Astrocyte (in vitro differentiated cells and primary cell): Measurements from ENCODE around the gene GGT5. TPM values are rescaled to one million over a fixed set of nuclear protein-coding genes. Genes with fewer than 3 reads are reported as not detected.
A peak's percentile ranks its signal among the peaks of the same experiment; 100 is the strongest.

ENCODE experiments used
- DNase-seq: peaks from one replicate; pipeline ENCODE4 v3.0.0-alpha.2; 2010; ENCODE audit warnings: low read depth
- FAIRE-seq: peaks from 2 replicates; lab custom pipeline; 2011; peaks lifted over from hg19 to GRCh38; lab: Jason Lieb, UNC
- H2AFZ ChIP-seq: 2 replicates; pipeline ENCODE4 v1.6.0; 2012; ENCODE audit warnings: low read depth, low read length, inconsistent platforms
- H3K27ac ChIP-seq: 2 replicates; pipeline ENCODE4 v1.5.1; 2011; ENCODE audit warnings: low read depth, low read length, inconsistent platforms
- H3K27me3 ChIP-seq: 2 replicates; pipeline ENCODE4 v1.6.0; 2011; ENCODE audit warnings: low read length, inconsistent platforms; ENCODE audit not compliant: insufficient read depth
- H3K36me3 ChIP-seq: 2 replicates; pipeline ENCODE4 v1.5.1; 2011; ENCODE audit warnings: low read length, inconsistent platforms; ENCODE audit not compliant: insufficient read depth
- H3K4me1 ChIP-seq: 2 replicates; pipeline ENCODE4 v1.5.1; 2011; ENCODE audit warnings: low read length, inconsistent platforms; ENCODE audit not compliant: insufficient read depth
- H3K4me2 ChIP-seq: 2 replicates; pipeline ENCODE4 v1.6.0; 2012; ENCODE audit warnings: low read length, inconsistent platforms
- H3K4me3 ChIP-seq: 2 replicates; pipeline ENCODE4 v1.5.1; 2011; ENCODE audit warnings: low read depth, mild to moderate bottlenecking, low read length, inconsistent platforms; ENCODE audit not compliant: insufficient read depth
- H3K79me2 ChIP-seq: 2 replicates; pipeline ENCODE4 v1.6.0; 2012; ENCODE audit warnings: mild to moderate bottlenecking, low read length, inconsistent platforms; ENCODE audit not compliant: insufficient read depth
- H3K9ac ChIP-seq: 2 replicates; pipeline ENCODE4 v1.6.0; 2012; ENCODE audit warnings: mild to moderate bottlenecking, low read length, inconsistent platforms
- H3K9me3 ChIP-seq: 2 replicates; pipeline ENCODE4 v1.5.1; 2012; ENCODE audit warnings: low read depth, mild to moderate bottlenecking, low read length, inconsistent platforms; ENCODE audit not compliant: insufficient read depth
- H4K20me1 ChIP-seq: 2 replicates; pipeline ENCODE4 v1.6.0; 2012; ENCODE audit warnings: low read length, inconsistent platforms; ENCODE audit not compliant: insufficient read depth
- H3K27ac Mint-ChIP-seq: one replicate; pipeline ENCODE4 v1.8.0; 2021; ENCODE audit warnings: mild to moderate bottlenecking, mixed read lengths; ENCODE audit not compliant: unreplicated experiment
- H3K27me3 Mint-ChIP-seq: one replicate; pipeline ENCODE4 v1.8.0; 2021; ENCODE audit warnings: low read depth, mixed read lengths; ENCODE audit not compliant: unreplicated experiment
- H3K36me3 Mint-ChIP-seq: one replicate; pipeline ENCODE4 v1.8.0; 2021; ENCODE audit warnings: low read depth, mixed read lengths; ENCODE audit not compliant: unreplicated experiment
- H3K4me1 Mint-ChIP-seq: one replicate; pipeline ENCODE4 v1.8.0; 2021; ENCODE audit warnings: low read depth, mixed read lengths; ENCODE audit not compliant: unreplicated experiment
- H3K4me3 Mint-ChIP-seq: one replicate; pipeline ENCODE4 v1.8.0; 2021; ENCODE audit warnings: mild to moderate bottlenecking, moderate library complexity, mixed read lengths; ENCODE audit not compliant: unreplicated experiment
- H3K9me3 Mint-ChIP-seq: one replicate; pipeline ENCODE4 v1.8.0; 2021; ENCODE audit warnings: mild to moderate bottlenecking, mixed read lengths; ENCODE audit not compliant: unreplicated experiment
- CTCF ChIP-seq: IDR thresholded peaks from 2 replicates; pipeline ENCODE4 v1.5.1; 2011; ENCODE audit warnings: low read depth, mild to moderate bottlenecking, inconsistent platforms, low read length, moderate library complexity; ENCODE audit not compliant: insufficient read depth
- EZH2 ChIP-seq: IDR thresholded peaks from 2 replicates; pipeline ENCODE4 v1.6.1; 2012; ENCODE audit warnings: mild to moderate bottlenecking, low read length, inconsistent platforms; ENCODE audit not compliant: insufficient read depth
- total RNA-seq: library from RNA; stranded (reverse); gene quantifications from 2 replicates; pipeline ENCODE4 v1.2.1, GENCODE V29; 2021

The GGT5 gene
- total RNA-seq, 1 donor from 2014 or later: 0.64 TPM

- H3K27me3 ChIP-seq: no peaks in the 10 kb centered on the region
- Mint-ChIP-seq H3K27ac (peak overlapping the region; percentile 29), H3K4me3 (no peak overlapping the region), H3K4me1 (peaks cover 23% of the 10 kb centered on the region), H3K27me3 (peaks cover 2% of the 10 kb centered on the region), H3K36me3 (no peaks in the 10 kb centered on the region), H3K9me3 (peaks cover 2% of the 10 kb centered on the region)
- H3K4me3 ChIP-seq: no peak overlapping the region
- H3K4me2 ChIP-seq: peak overlapping the region; percentile 36
- no peaks in the 10 kb centered on the region for H4K20me1 ChIP-seq
- DNase-seq: peak; percentile 92
- H3K9ac ChIP-seq: no peak overlapping the region
- TF ChIP-seq EZH2: no peak
- TF ChIP-seq CTCF: no peak
- H3K9me3 ChIP-seq: no peaks in the 10 kb centered on the region
- FAIRE-seq: no peak
- H3K79me2 ChIP-seq: no peaks in the 10 kb centered on the region
- no peaks in the 10 kb centered on the region for H3K36me3 ChIP-seq
- H3K4me1 ChIP-seq: peaks cover 8% of the 10 kb centered on the region
- H2AFZ ChIP-seq: no peak overlapping the region
- H3K27ac ChIP-seq: no peak overlapping the region
Observed at GRCh38 chr22:24200619-24201212, 44.2 kb downstream of the GGT5 start.

GRCh38 chr22:24198682-24199052 lies 46.2 kb downstream of the GGT5 start:
- H2AFZ ChIP-seq: no peak overlapping the region
- peaks cover 16% of the 10 kb centered on the region for H3K4me1 Mint-ChIP-seq
- no peak overlapping the region for H3K4me3 Mint-ChIP-seq
- no peak overlapping the region for H3K4me2 ChIP-seq
- no peaks in the 10 kb centered on the region for H4K20me1 ChIP-seq
- H3K79me2 ChIP-seq: no peaks in the 10 kb centered on the region
- FAIRE-seq (no peak), DNase-seq (no peak)
- no peaks in the 10 kb centered on the region for H3K36me3 Mint-ChIP-seq
- no peak overlapping the region for H3K9ac ChIP-seq
- H3K9me3 ChIP-seq: no peaks in the 10 kb centered on the region
- no peaks in the 10 kb centered on the region for H3K27me3 ChIP-seq
- TF ChIP-seq EZH2: no peak
- H3K27ac ChIP-seq: no peak overlapping the region
- no peak overlapping the region for H3K27ac Mint-ChIP-seq
- H3K4me3 ChIP-seq: no peak overlapping the region
- peaks cover 3% of the 10 kb centered on the region for H3K27me3 Mint-ChIP-seq
- no peaks in the 10 kb centered on the region for H3K36me3 ChIP-seq
- no peaks in the 10 kb centered on the region for H3K9me3 Mint-ChIP-seq
- peaks cover 6% of the 10 kb centered on the region for H3K4me1 ChIP-seq

- Histone ChIP-seq H3K36me3 (no peaks in the 10 kb centered on the region), H4K20me1 (no peaks in the 10 kb centered on the region), H3K4me3 (no peak overlapping the region), H3K9me3 (no peaks in the 10 kb centered on the region), H3K79me2 (no peaks in the 10 kb centered on the region), H2AFZ (no peak overlapping the region), H3K4me1 (peaks cover 2% of the 10 kb centered on the region), H3K27me3 (no peaks in the 10 kb centered on the region), H3K27ac (no peak overlapping the region), H3K4me2 (no peak overlapping the region), H3K9ac (no peak overlapping the region)
- no peak for FAIRE-seq
- Mint-ChIP-seq H3K4me1 (peaks cover 1% of the 10 kb centered on the region), H3K9me3 (no peaks in the 10 kb centered on the region), H3K36me3 (peaks cover 3% of the 10 kb centered on the region), H3K27me3 (peaks cover 8% of the 10 kb centered on the region), H3K4me3 (no peak overlapping the region), H3K27ac (no peak overlapping the region)
- DNase-seq: no peak
- no peak for TF ChIP-seq CTCF
Observed at GRCh38 chr22:24191893-24192292, 53.0 kb downstream of the GGT5 start.
